Suprapubic skin (tissue), 4 donors: Measurements from ENCODE around the gene TNFRSF11A. TPM values are rescaled to one million over a fixed set of nuclear protein-coding genes. Genes with fewer than 3 reads are reported as not detected.

Experiments
- DNase-seq, 2 donors: peaks; one replicate each; pipeline ENCODE4 v3.0.0-alpha.2; 2019; ENCODE audit warnings: low spot score in 2 of 2
- H3K27ac ChIP-seq: fragments of 200-600 bp; sonication (generic); one replicate; pipeline ENCODE4 v1.5.1; 2019
- H3K27me3 ChIP-seq: fragments of 200-600 bp; sonication (generic); one replicate; pipeline ENCODE4 v1.5.1; 2019
- H3K36me3 ChIP-seq: fragments of 200-600 bp; sonication (generic); one replicate; pipeline ENCODE4 v1.5.1; 2019
- H3K4me1 ChIP-seq: fragments of 200-600 bp; sonication (generic); one replicate; pipeline ENCODE4 v1.5.1; 2019
- H3K4me3 ChIP-seq: fragments of 200-600 bp; sonication (generic); one replicate; pipeline ENCODE4 v1.5.1; 2019; ENCODE audit warnings: mild to moderate bottlenecking
- H3K9me3 ChIP-seq: fragments of 200-600 bp; sonication (generic); one replicate; pipeline ENCODE4 v1.5.1; 2019
- EP300 ChIP-seq: sonication (generic); formaldehyde crosslinking; IDR thresholded peaks from one replicate; pipeline ENCODE4 v1.6.1; 2017; ENCODE audit warnings: antibody characterized with exemption
- POLR2A ChIP-seq, 2 donors: fragments of 450-650 bp; IDR thresholded peaks; one replicate each; pipeline ENCODE4 v1.6.1; 2017; ENCODE audit warnings: antibody characterized with exemption in 2 of 2, mild to moderate bottlenecking in 2 of 2, moderate library complexity in 2 of 2
- POLR2AphosphoS5 ChIP-seq, 3 donors: sonication (generic); formaldehyde crosslinking; IDR thresholded peaks; one replicate each; pipeline ENCODE4 v1.6.1; 2017; ENCODE audit warnings: antibody characterized with exemption in 3 of 3
- WGBS: methylation state at CpG from one replicate; pipeline ENCODE4 v1.1.5; 2018; 5-methylcytosine and 5-hydroxymethylcytosine counted together
- total RNA-seq, 4 donors: library from RNA; depleted of rRNA; stranded (reverse); fragments of >200 nt; gene quantifications; one replicate each; pipeline ENCODE4 v1.1.0, GENCODE V29; 2016
- TF ChIP-seq, protein P1 (sequence below), 2 donors: fragments of 200-600 bp in 1 of 2; fragments of 450-650 bp in 1 of 2; sonication (generic) in 1 of 2; IDR thresholded peaks; one replicate each; pipeline ENCODE4 v1.5.1; 2016 to 2019; ENCODE audit warnings: antibody characterized with exemption in 2 of 2, mild to moderate bottlenecking in 1 of 2, moderate library complexity in 1 of 2

Gene TNFRSF11A
- total RNA-seq, 4 donors from 2014 or later = 4.8 to 15.4 (median 5.9) TPM

DNA sequence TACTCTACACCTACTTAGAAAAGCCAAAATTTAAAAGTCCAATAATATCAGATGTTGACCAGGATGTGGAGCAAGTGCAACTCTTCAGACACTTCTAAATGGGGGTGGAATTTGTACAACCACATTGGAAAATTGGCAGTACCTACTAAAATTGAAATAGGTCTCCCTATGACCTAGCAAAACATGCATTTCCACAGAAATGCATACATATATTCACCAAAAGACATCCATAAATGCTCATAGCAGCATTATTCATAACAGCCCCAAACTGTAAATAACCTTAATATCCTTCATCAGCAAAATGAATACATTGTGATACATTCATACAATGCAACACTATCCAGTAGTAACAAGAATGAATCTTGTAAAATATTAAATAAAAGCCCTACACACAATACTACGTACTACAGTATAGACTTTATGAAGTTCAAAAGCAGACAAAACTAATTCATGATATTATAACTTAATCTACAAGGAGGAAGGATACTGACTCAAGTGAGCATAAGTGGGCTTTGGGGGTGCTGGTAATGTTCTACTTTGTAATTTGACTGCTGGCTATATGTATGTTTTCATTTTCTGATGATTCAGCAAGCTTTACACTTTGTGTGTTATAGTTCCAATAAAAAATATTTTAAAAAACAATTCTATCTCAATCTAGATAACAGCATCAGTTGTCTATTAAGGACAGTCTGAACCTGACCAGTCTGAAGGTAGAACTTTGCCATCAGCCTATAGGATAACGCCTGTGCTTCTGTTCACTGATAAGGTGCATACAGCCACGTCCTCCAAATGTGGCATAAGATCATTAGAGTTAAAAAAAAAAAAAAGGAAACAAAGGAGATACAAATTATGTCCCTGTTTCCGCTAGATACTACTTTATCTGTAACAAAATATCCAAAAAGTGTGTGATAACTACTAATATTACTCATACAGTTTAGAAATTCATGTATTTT is 6.6 kb upstream of the TNFRSF11A start:
- TF ChIP-seq EP300 (no peak), POLR2A (IDR thresholded peaks at IDR 0.05) (no peak), POLR2AphosphoS5 (IDR thresholded peaks at IDR 0.05) (no peak)
- TF ChIP-seq, protein P1, sequence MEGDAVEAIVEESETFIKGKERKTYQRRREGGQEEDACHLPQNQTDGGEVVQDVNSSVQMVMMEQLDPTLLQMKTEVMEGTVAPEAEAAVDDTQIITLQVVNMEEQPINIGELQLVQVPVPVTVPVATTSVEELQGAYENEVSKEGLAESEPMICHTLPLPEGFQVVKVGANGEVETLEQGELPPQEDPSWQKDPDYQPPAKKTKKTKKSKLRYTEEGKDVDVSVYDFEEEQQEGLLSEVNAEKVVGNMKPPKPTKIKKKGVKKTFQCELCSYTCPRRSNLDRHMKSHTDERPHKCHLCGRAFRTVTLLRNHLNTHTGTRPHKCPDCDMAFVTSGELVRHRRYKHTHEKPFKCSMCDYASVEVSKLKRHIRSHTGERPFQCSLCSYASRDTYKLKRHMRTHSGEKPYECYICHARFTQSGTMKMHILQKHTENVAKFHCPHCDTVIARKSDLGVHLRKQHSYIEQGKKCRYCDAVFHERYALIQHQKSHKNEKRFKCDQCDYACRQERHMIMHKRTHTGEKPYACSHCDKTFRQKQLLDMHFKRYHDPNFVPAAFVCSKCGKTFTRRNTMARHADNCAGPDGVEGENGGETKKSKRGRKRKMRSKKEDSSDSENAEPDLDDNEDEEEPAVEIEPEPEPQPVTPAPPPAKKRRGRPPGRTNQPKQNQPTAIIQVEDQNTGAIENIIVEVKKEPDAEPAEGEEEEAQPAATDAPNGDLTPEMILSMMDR (IDR thresholded peaks at IDR 0.05) = no peak
- Histone ChIP-seq H3K27me3 (no peaks in the 10 kb centered on the region), H3K4me3 (no peak overlapping the region), H3K27ac (no peak overlapping the region), H3K9me3 (no peaks in the 10 kb centered on the region), H3K36me3 (no peaks in the 10 kb centered on the region), H3K4me1 (no peaks in the 10 kb centered on the region)
- no peak for DNase-seq
- WGBS = 66% methylated on average over 4 of the region's 4 CpGs

DNA sequence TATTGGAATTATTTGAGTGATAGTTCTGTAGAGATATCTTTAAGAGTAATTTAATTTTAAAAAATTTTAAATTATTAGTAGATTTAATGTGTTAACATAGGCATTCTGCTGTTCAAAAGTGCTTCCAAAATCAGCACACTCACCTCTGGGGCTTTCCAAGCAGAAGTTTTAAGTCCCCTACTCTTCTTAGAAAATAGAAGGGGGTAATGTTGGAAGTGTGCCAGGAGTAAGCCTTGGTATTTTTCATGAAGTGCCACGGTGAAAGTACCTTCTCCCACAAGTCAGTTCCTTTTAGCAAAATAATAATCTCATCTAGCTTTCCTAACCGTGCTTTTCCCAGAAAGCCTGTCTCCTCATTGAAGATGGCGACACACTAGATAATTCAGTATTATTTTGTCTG is 3.9 kb upstream of the TNFRSF11A start:
- no peak for DNase-seq
- no peak overlapping the region for H3K27ac ChIP-seq

DNA sequence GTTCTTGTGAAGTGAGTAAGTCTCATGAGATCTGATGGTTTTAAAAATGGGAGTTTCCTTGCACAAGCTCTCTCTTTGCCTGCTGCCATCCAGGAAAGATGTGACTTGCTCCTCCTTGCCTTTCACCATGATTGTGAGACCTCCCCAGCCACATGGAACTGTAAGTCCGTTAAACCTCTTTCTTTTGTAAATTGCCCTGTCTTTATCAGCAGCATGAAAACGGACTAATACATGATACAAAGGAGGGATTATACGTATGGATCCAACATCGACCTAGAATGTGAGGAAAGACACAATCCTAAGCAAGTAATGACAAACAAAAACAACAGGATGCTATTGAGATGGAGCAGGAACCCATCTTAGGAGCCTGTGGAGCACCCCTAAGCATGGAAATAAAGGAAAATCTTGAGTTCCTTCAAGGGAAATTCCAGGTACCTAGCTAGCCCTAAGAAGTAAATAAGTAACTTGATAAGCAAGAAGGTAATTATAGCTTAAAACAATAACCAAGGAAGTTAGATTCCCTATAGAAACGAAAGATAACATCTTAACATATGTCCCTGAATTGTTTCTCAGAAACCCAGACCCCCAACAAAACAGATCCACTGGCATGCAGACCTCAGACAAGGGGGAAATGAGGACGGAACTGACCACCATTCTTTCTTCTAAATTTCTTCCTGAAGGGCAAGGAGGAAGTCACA is 1.5 kb upstream of the TNFRSF11A start:
- Histone ChIP-seq H3K4me1 (peaks cover 31% of the 10 kb centered on the region), H3K36me3 (no peaks in the 10 kb centered on the region), H3K27me3 (peaks cover 35% of the 10 kb centered on the region), H3K4me3 (no peak overlapping the region), H3K9me3 (no peaks in the 10 kb centered on the region), H3K27ac (no peak overlapping the region)
- no peak for DNase-seq
- WGBS = 26% methylated on average over 6 of the region's 6 CpGs
- TF ChIP-seq POLR2AphosphoS5 (IDR thresholded peaks at IDR 0.05) = no peak
- no peak for TF ChIP-seq EP300
- TF ChIP-seq POLR2A (IDR thresholded peaks at IDR 0.05) = no peak

More for the DNA sequence above, 3.9 kb upstream of the TNFRSF11A start:
- Histone ChIP-seq H3K4me3 (no peak overlapping the region), H3K4me1 (peaks cover 21% of the 10 kb centered on the region), H3K9me3 (no peaks in the 10 kb centered on the region), H3K36me3 (no peaks in the 10 kb centered on the region), H3K27me3 (peaks cover 18% of the 10 kb centered on the region)
- WGBS = 46% methylated on average over 3 of the region's 3 CpGs
- no peak for TF ChIP-seq EP300
- TF ChIP-seq POLR2AphosphoS5 (IDR thresholded peaks at IDR 0.05) = no peak
- TF ChIP-seq POLR2A (IDR thresholded peaks at IDR 0.05) = no peak
- TF ChIP-seq, protein P1 (IDR thresholded peaks at IDR 0.05) = no peak

DNA sequence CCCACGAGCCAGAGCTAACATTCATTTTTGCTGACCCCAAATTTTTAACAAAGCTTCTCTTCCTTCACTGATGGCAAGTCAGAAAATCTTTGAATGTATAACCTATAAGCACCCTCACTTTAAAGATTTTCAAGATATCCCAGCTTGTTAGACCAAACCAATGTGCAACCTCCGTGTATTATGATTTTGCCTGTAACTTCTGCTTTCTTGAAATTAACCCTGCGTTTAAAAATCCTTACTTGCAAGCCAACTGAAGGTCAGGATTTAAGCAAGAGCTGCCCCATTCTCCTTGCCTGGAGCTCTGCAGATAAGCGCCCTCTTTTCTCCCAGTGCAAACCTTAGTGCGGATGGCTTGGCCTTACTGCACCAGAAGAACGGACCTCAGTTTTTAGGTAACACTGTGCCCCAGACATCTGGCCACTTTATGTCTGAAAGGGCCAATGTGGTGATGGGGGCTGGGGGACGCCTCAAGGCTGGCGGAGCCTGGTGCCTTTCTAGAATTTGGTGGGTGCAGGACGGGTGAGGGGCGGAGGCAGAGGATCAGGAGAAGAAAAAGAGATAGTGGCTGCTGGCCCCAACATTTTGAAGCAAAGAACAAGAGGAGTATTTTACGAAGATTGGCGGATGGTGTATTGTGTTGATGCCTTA is 805 bp upstream of the TNFRSF11A start:
- Histone ChIP-seq H3K36me3 (no peaks in the 10 kb centered on the region), H3K4me1 (peaks cover 31% of the 10 kb centered on the region), H3K27ac (no peak overlapping the region), H3K27me3 (peaks cover 40% of the 10 kb centered on the region), H3K9me3 (no peaks in the 10 kb centered on the region), H3K4me3 (peak overlapping the region; percentile 65)
- no peak for DNase-seq
- WGBS = 35% methylated on average over 12 of the region's 12 CpGs
- no peak for TF ChIP-seq POLR2AphosphoS5 (IDR thresholded peaks at IDR 0.05)
- no peak for TF ChIP-seq POLR2A (IDR thresholded peaks at IDR 0.05)
- TF ChIP-seq EP300 = no peak
- TF ChIP-seq, protein P1 (IDR thresholded peaks at IDR 0.05) = no peak

DNA sequence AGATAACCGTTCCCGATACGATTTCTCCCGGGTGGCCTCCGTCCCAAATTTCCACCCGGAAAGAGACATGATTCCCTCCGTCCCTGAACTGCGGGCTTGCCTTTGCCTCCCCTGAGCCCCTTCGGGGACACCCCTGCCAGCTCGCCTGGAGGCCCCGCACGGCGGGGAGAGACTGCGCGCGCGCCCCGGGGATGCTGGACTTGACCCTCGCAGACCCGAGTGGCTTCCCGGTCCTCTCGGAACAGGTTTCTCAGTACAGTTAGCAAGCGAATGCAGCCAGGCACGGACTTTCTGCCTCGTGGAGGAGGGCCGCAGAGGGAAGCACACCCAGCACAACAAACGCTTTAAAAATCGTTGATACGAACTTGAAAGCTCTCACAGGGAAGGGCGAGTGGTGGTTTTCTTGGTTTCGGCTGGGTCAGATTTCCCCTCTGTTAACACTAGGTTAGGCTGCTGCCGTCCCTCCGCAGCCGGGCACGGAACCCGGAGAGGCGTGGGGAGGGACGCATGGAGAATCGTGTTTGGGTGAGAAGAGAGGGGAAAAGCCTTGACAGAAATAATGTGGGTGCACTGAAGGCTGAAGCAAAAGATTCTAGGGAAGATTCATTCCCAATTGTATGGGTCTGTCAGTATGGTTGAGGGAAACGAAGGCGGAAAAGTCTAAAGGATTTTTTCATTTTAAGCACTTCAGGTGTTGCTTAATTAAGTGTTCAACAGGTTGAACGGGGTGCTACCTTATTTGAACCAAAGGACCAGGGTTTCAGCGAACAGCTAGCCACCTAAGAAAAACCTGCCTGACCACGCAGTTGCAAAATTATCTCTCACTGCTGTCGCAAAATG is 916 bp downstream of the TNFRSF11A start:
- no peak for TF ChIP-seq POLR2A (IDR thresholded peaks at IDR 0.05)
- peak overlapping the region; percentile 65 for H3K4me3 ChIP-seq
- no peaks in the 10 kb centered on the region for H3K9me3 ChIP-seq
- peaks cover 57% of the 10 kb centered on the region for H3K27me3 ChIP-seq
- H3K27ac ChIP-seq = no peak overlapping the region
- no peaks in the 10 kb centered on the region for H3K36me3 ChIP-seq
- 7% methylated on average over 20 of the region's 45 CpGs for WGBS
- peaks cover 31% of the 10 kb centered on the region for H3K4me1 ChIP-seq
- DNase-seq = no peak
